GM10266 (cell line): ENCODE data around the gene CDK2AP2.

ENCODE experiments used
- DNase-seq: peaks from one replicate; pipeline ENCODE4 v3.0.0; 2012; ENCODE audit errors: extremely low spot score
- TF ChIP-seq, protein P1 (sequence below): IDR thresholded peaks from 2 replicates; pipeline ENCODE4 v1.5.1; 2012; ENCODE audit warnings: mild to moderate bottlenecking, low read depth; ENCODE audit not compliant: control insufficient read depth, insufficient read depth; ENCODE audit errors: missing control alignments

Gene CDK2AP2

DNA sequence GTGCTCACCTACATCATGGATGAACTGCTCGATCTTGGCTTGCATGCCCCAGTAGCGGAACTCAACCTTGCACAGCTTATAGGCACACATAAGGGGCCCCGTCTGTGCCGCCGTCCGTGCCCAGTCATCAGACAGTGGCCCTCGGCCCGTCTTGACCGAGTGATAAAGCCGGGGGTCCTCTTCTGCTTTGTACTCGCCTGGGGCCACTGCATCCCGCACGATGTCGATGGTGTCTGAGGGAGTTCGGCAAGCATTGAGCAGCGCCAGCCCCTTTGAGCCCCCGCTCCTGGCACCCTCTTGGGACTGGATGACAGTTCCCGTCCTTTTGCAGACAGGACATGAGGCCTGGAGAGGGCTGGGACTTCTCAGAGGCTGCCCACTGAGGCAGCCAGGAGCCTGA, 6.1 kb downstream of the CDK2AP2 start:
- no peak for DNase-seq
- TF ChIP-seq, protein P1, sequence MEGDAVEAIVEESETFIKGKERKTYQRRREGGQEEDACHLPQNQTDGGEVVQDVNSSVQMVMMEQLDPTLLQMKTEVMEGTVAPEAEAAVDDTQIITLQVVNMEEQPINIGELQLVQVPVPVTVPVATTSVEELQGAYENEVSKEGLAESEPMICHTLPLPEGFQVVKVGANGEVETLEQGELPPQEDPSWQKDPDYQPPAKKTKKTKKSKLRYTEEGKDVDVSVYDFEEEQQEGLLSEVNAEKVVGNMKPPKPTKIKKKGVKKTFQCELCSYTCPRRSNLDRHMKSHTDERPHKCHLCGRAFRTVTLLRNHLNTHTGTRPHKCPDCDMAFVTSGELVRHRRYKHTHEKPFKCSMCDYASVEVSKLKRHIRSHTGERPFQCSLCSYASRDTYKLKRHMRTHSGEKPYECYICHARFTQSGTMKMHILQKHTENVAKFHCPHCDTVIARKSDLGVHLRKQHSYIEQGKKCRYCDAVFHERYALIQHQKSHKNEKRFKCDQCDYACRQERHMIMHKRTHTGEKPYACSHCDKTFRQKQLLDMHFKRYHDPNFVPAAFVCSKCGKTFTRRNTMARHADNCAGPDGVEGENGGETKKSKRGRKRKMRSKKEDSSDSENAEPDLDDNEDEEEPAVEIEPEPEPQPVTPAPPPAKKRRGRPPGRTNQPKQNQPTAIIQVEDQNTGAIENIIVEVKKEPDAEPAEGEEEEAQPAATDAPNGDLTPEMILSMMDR: no peak

DNA sequence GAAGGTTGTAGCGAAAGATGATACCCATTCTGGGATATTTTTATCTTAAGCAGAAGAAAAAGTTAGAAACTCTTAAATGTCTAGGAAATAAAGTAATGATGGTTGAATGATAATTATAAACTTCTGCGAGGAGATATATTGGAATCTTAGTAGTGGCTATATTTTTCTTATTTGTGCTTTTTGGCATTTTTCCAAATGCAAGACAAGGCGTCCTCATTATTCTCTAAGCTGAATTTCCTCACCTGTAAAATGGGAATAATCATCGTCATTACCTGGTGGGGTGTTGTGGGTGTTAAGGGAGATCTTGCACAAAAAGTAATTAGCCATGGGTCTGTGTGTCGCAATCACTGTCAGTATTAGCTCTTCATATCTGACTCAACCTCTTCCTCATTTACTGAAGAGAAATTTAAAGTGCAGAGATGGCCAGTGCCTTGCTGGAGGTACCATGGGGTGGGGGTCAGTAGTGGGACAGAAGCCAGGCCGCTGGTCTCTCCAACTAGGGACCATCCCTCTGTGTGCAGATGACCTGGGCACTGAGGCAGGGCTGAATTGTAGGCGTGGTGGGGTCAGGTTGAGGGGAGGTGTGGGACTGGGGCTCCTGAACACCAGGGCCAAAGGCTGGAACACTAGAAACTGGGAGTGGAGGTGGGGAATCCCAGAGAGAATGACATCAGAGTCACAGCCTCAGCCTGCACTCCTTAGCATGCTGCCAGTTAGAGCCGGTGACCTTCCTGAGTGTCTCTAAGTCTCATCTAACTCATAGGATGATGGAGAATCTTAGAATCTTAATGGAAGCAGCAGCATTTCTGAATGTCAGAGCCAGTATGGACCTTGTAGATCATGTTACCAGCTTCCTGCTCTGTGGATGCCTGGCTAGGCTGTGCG, 6.9 kb downstream of the CDK2AP2 start:
- TF ChIP-seq, protein P1: no peak
- DNase-seq: no peak

DNA sequence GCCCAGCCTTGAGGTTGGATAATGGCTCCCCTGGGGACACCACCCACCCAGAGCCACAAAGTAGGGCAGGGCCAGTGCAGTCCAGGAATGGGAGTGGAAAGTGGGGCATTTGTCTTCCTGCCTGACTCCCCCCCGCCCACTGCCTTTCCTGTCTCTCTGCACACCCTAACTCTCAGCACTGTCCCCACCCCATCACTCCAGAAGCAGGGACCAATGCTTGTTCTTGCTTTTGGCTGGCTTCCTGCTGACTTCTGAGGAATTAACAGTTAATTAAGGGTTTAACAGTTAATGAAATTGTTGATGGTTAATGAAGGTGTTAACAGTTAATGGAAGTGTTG, 7.5 kb downstream of the CDK2AP2 start:
- TF ChIP-seq, protein P1: no peak
- no peak for DNase-seq

DNA sequence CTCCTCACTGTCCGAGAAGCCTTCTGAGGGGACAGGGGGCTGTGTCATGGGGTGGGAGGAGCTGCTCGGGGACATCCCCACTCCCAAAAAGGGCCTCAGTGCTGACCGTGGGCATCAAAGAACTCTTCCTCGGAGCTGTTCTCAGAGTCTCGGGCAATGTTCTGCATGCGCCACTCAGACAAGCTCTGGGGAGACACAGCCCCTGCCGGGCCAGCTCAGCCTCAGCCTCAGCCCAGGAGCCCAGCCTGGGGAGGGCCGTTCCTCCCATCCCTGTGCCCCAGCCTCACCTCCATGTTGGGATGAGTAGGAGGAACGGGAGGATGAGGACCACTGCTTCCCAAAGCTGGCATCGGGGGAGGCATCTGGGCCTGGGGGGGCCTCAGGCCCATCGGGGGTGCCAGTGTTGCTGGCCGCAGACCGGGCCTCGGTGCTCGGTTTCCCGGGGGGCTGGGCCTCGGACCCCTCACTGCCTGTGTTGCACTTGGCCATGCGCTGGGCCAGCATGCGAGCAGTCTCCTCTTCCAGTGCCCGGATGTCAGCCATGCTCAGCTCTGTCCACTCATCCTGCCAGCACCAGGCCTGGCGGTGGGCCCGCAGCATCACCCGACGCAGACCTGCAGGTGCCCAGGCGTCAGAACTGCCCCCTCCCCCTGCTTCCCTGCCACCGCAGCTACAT, 8.0 kb downstream of the CDK2AP2 start:
- no peak for DNase-seq
- TF ChIP-seq, protein P1: no peak

DNA sequence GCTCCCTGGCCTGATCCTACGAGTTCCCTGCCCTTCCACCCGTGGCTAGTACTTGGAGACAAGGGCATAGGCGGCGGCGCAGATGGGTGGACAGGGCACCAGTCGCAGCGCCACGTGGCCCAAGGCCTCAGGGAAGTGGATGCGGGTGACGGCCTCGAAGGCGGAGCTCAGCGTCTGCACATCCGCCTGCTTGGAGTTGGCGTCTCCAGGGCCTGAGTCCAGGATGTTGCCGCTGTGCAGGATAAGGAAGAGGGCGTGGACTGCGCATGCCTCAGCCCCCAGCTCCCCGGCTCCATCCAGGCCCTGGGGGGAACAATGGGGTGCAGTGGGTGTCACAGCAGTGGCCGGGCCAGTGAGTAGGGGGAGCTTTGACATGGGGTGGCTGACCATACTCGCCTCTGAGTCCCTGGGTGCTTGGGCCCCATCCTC, 9.4 kb downstream of the CDK2AP2 start:
- no peak for DNase-seq
- TF ChIP-seq, protein P1: no peak

DNA sequence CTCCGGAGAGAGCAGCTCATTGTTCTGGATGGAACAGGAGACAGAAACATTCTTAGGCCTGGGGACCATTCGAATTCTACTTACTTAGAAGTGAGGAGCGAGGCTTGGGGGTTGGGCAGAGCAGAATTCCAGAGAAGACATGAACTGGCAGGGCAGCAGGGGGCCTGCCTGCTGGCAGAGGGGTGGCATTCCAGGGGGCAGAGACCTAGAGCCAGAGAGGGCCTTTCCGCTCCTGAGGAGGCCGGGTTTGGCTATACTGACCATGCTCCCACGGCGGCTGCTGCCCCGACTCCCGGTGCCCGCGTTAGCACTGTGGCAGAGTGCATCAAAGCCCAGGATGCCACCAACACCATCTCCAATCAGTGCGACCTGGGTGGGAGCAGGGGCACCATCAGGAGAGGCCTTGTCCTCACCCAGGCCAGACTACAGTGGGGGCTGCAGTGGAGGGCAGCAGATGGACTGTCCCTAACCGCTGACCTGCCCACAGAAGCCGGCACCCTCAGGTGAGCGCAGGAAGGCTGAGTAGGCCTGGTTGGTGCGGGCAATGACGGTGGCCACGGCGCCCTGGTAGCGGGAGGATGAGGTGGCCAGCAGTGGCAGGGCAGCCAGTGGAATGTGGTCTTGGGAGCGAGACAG, 10.2 kb downstream of the CDK2AP2 start:
- DNase-seq: no peak
- TF ChIP-seq, protein P1: no peak
